HEK293 (cell line): ENCODE data around the gene LRRC51.

Experiments used
- BCL11A ChIP-seq: fragments of 450-650 bp; formaldehyde crosslinking; IDR thresholded peaks from 2 replicates; pipeline ENCODE4 v1.5.1; 2016; ENCODE audit warnings: low read depth, missing biosample characterization, missing genetic modification characterization
- ELK4 ChIP-seq: IDR thresholded peaks from 2 replicates; pipeline ENCODE4 v1.6.1; 2011; ENCODE audit warnings: mild to moderate bottlenecking, low read depth, low read length, borderline replicate concordance
- GLI4 ChIP-seq: fragments of 450-650 bp; formaldehyde crosslinking; IDR thresholded peaks from 2 replicates; pipeline ENCODE4 v1.5.1; 2016; ENCODE audit warnings: missing biosample characterization, missing genetic modification characterization
- KLF10 ChIP-seq: fragments of 450-650 bp; IDR thresholded peaks from 2 replicates; pipeline ENCODE4 v1.5.1; 2018; ENCODE audit warnings: missing biosample characterization, mild to moderate bottlenecking, missing genetic modification characterization
- SETDB1 ChIP-seq: IDR thresholded peaks from one replicate; pipeline ENCODE4 v1.6.1; 2017; ENCODE audit warnings: mild to moderate bottlenecking, low read length, moderate library complexity, mixed read lengths; ENCODE audit not compliant: insufficient read length
- SP2 ChIP-seq: fragments of 450-650 bp; formaldehyde crosslinking; IDR thresholded peaks from 2 replicates; pipeline ENCODE4 v1.5.1; 2016; ENCODE audit warnings: missing biosample characterization, missing genetic modification characterization
- ZBTB10 ChIP-seq: fragments of 450-650 bp; formaldehyde crosslinking; IDR thresholded peaks from 2 replicates; pipeline ENCODE4 v1.5.1; 2016; ENCODE audit warnings: missing biosample characterization, missing genetic modification characterization
- ZBTB11 ChIP-seq: fragments of 450-650 bp; formaldehyde crosslinking; conservative IDR thresholded peaks from 2 replicates; pipeline ENCODE4 v1.5.1; 2016; ENCODE audit warnings: low read depth, missing biosample characterization, missing genetic modification characterization
- ZBTB26 ChIP-seq: fragments of 450-650 bp; formaldehyde crosslinking; optimal IDR thresholded peaks from 2 replicates; pipeline ENCODE3; 2016; ENCODE audit warnings: missing biosample characterization, mild to moderate bottlenecking, missing genetic modification characterization
- ZBTB8A ChIP-seq: fragments of 450-650 bp; formaldehyde crosslinking; IDR thresholded peaks from 2 replicates; pipeline ENCODE4 v1.5.1; 2016; ENCODE audit warnings: missing biosample characterization, missing genetic modification characterization
- ZFP3 ChIP-seq: fragments of 450-650 bp; formaldehyde crosslinking; IDR thresholded peaks from 2 replicates; pipeline ENCODE4 v1.5.1; 2016; ENCODE audit warnings: low read depth, missing biosample characterization, missing genetic modification characterization
- ZNF146 ChIP-seq: fragments of 450-650 bp; formaldehyde crosslinking; IDR thresholded peaks from 2 replicates; pipeline ENCODE4 v1.5.1; 2016; ENCODE audit warnings: missing biosample characterization, missing genetic modification characterization
- ZNF169 ChIP-seq: fragments of 450-650 bp; formaldehyde crosslinking; IDR thresholded peaks from 2 replicates; pipeline ENCODE4 v1.5.1; 2016; ENCODE audit warnings: missing biosample characterization, missing genetic modification characterization
- ZNF24 ChIP-seq: fragments of 450-650 bp; formaldehyde crosslinking; IDR thresholded peaks from 2 replicates; pipeline ENCODE4 v1.5.1; 2016; ENCODE audit warnings: missing biosample characterization, missing genetic modification characterization
- ZNF341 ChIP-seq: fragments of 450-650 bp; formaldehyde crosslinking; IDR thresholded peaks from 2 replicates; pipeline ENCODE4; 2016; ENCODE audit warnings: low read depth, missing biosample characterization, missing genetic modification characterization
- ZNF362 ChIP-seq: fragments of 450-650 bp; formaldehyde crosslinking; IDR thresholded peaks from 2 replicates; pipeline ENCODE4 v1.5.1; 2016; ENCODE audit warnings: missing biosample characterization, missing genetic modification characterization
- ZNF48 ChIP-seq: fragments of 450-650 bp; formaldehyde crosslinking; IDR thresholded peaks from 2 replicates; pipeline ENCODE4 v1.5.1; 2016; ENCODE audit warnings: missing biosample characterization, missing genetic modification characterization
- ZNF560 ChIP-seq: fragments of 450-650 bp; formaldehyde crosslinking; IDR thresholded peaks from 2 replicates; pipeline ENCODE4 v1.5.1; 2017; ENCODE audit warnings: missing biosample characterization, missing genetic modification characterization, borderline replicate concordance
- ZNF677 ChIP-seq: fragments of 450-650 bp; IDR thresholded peaks from 2 replicates; pipeline ENCODE4 v1.5.0; 2018; ENCODE audit warnings: missing biosample characterization, mild to moderate bottlenecking, missing genetic modification characterization, moderate library complexity
- ZNF704 ChIP-seq: fragments of 450-650 bp; formaldehyde crosslinking; IDR thresholded peaks from 2 replicates; pipeline ENCODE4 v1.5.1; 2016; ENCODE audit warnings: missing biosample characterization, missing genetic modification characterization
- ZNF707 ChIP-seq: fragments of 450-650 bp; formaldehyde crosslinking; IDR thresholded peaks from 2 replicates; pipeline ENCODE4 v1.5.1; 2016; ENCODE audit warnings: missing biosample characterization, missing genetic modification characterization
- ZNF777 ChIP-seq: fragments of 450-650 bp; formaldehyde crosslinking; IDR thresholded peaks from 2 replicates; pipeline ENCODE4 v1.5.1; 2017; ENCODE audit warnings: missing biosample characterization, missing genetic modification characterization, borderline replicate concordance
- ZSCAN23 ChIP-seq: fragments of 450-650 bp; formaldehyde crosslinking; IDR thresholded peaks from 2 replicates; pipeline ENCODE4 v1.5.1; 2016; ENCODE audit warnings: missing biosample characterization, missing genetic modification characterization
- ZSCAN30 ChIP-seq: fragments of 450-650 bp; IDR thresholded peaks from 2 replicates; pipeline ENCODE4 v1.5.1; 2018; ENCODE audit warnings: missing biosample characterization, mild to moderate bottlenecking, missing genetic modification characterization, moderate library complexity

Gene LRRC51

GRCh38 chr11:72080326-72081183 lies at the start of gene LRRC51, which contains the start of gene NUMA1 (continued):
- TF ChIP-seq ZBTB11 (tag by site-specific recombination) (peak; percentile 92), SETDB1 (no peak), KLF10 (peak; percentile 94), ZBTB26 (tag by site-specific recombination) (peak; percentile 86), GLI4 (no peak), ZBTB8A (no peak), ZNF777 (no peak), ELK4 (no peak), ZNF707 (tag by site-specific recombination) (no peak), ZNF341 (tag by site-specific recombination) (0 out of 2 replicates have a peak, but pooled peaks have one; percentile 16), ZFP3 (tag by site-specific recombination) (no peak), ZSCAN30 (tag by site-specific recombination) (0 out of 2 replicates have a peak, but pooled peaks have one; percentile 33), SP2 (tag by site-specific recombination) (peak; percentile 86), BCL11A (tag by site-specific recombination) (no peak), ZNF24 (peak; percentile 95), ZNF362 (tag by site-specific recombination) (no peak), ZNF146 (tag by site-specific recombination) (no peak), ZBTB10 (tag by site-specific recombination) (peak; percentile 98), ZNF704 (tag by site-specific recombination) (no peak), ZNF169 (tag by site-specific recombination) (no peak), ZNF677 (tag by site-specific recombination) (no peak), ZNF48 (no peak), ZSCAN23 (tag by site-specific recombination) (no peak), ZNF560 (no peak)
